NCI-H1694 treated with DMSO at 0.1 percent for 48 hours (cell line): Measurements from ENCODE around the gene RSKR.
"Not testable (repeated sequence)": the region's sequence is repeated elsewhere in the genome, so short reads cannot be mapped to it uniquely, and the experiment has no call there.

Experiments
- DNase-seq: peaks from one replicate; lab custom pipeline; 2025; lab: John Stamatoyannopoulos, UW

The RSKR gene

DNA sequence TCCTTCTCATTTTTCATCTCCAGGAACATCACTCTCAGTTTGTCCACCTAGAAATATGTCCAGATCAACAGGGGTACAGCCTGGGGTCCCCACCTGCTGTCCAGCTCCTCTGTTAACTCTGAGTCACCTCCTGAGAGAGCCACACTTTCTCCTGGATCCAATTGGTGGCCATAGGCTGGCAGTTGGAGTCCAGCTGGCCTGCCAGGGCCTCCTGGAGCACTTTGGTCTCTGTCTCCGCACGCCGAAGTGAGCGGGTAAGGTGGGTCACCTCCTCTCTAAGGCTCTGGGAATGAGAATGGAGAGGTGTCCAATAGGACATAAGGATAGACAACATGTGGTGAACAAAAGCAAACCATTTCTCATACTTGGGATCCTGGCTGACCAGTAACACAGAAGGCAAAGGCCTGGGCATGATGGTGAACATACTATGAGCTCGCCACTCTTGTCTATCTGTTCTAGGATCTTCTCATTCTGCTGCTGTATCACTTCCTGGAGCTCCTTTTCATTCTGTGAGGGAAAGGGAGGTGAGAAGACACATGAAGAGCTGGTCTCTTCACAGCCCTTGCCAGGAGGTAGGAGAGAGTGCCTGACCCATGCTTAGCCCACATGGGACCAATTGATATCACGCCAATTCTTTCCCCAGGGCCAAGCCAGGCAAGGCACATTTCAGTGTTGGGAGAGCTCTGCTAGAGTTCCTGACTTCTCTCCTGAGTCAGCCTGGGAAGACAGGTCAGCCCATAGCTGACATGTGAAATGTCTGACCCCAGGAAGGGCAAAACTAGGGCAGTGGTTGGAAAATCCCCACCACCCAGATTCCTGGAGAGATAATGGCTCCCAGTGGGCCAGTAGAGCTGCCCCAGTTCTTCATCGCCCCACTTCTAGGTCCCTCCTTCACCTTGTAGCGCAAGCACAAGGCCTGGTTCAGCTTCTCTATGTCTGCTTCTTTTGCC is 35.5 kb downstream of the RSKR start:
- no peak for DNase-seq

GRCh38 chr17:28577466-28577824 is 36.5 kb downstream of the RSKR start:
- DNase-seq, result no peak

- peak; percentile 88 for DNase-seq
These were observed 37.1 kb downstream of the RSKR start, which contains the start of gene ALDOC for GRCh38 chr17:28576758-28577465. TSS of gene ALDOC (minus strand) at chr17:28576895. CDS start at chr17:28575532, 1,363 bp downstream.

DNA sequence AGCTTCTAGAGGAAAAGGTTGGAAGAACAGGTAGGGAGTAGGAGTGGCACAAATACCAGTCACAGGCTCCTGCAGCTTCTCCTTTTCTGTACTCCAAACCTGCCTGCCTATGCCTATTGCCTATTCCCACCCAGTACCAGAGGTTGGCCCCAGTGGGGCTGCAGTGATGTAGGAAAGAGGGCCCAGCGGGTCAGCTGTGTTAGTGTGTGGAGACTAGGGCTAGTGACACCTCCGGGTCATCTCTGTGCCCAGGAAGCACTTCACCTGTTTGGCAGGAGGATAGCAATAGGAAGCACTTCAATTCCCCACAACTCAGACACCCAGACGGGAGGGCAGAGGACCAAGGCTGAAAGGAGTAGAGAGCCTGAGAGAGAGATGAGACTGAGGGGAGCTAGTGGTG is 38.0 kb downstream of the RSKR start:
- DNase-seq, result not testable (repeated sequence)

GRCh38 chr17:28575126-28575795 is 38.7 kb downstream of the RSKR start:
- no peak for DNase-seq

DNA sequence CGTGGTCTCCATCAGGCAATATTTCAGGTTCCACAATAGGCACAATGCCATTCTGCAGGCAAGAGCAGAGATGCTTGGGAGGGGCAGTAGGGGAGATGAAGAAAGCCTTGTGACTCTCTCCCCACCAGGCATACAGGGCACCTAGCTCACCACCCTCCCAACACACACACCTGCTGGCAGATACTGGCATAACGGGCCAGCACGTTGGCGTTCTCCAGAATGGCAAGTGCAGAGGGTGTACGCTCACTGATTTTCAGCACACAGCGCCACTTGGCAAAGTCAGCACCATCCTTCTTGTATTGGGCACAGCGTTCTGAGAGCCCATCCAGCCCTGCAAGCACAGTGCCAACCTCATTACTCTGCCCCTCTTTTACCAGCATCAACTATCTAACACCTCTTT is 39.5 kb downstream of the RSKR start:
- DNase-seq, result no peak

GRCh38 chr17:28573966-28574480 is 40.0 kb downstream of the RSKR start:
- DNase-seq, result no peak

- no peak for DNase-seq
These were observed 40.5 kb downstream of the RSKR start for GRCh38 chr17:28573521-28573920.

- DNase-seq, result no peak
These were observed 41.0 kb downstream of the RSKR start for GRCh38 chr17:28573040-28573380.

DNA sequence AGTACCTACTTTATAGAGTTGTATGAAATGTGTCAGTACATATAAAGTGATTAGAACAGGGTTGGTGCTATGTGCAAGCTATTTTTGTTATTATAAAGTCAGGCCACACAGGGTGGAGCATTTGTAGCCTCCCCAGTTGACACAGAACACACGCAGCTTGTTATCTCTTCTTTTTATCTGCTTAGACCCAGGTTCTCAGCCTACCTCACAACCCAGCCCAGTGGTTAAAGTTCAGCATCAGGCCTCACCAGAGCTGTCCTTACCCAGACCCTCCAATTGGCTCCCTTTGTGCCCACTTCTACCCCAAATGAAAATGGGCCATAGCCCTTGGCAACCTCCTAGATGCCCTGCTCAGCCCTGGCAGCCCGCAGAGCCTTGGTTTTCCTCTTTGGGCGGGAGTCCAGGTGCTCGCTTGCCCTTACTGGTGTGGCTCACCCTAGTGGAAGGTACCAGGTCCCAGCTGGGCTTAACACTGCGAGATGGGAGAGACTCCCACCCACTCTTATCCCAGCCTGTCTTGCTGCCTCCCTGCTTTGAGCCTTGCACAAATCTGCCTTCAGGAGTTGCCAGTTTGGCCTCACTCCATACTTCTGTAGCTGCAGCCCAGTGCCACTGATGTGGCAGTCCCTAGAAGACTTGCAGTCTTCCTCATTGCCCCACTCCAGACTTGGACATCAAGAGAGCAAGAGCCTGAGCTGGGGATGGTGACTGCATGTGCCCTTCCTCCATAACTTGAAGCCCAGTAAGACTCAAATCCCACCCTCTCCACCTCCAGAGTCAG is 41.5 kb downstream of the RSKR start:
- no peak for DNase-seq

- peak; percentile 91 for DNase-seq
These were observed 42.4 kb downstream of the RSKR start, which contains the start of gene PIGS for GRCh38 chr17:28571361-28572122. TSS of gene PIGS (minus strand) at chr17:28571524. CDS start at chr17:28571496, 28 bp downstream.

GRCh38 chr17:28570716-28571360 is 43.1 kb downstream of the RSKR start:
- no peak for DNase-seq

GRCh38 chr17:28569446-28569845 is 44.5 kb downstream of the RSKR start:
- DNase-seq, result no peak

- DNase-seq, result no peak
These were observed 46.4 kb downstream of the RSKR start for GRCh38 chr17:28567604-28568003.

DNA sequence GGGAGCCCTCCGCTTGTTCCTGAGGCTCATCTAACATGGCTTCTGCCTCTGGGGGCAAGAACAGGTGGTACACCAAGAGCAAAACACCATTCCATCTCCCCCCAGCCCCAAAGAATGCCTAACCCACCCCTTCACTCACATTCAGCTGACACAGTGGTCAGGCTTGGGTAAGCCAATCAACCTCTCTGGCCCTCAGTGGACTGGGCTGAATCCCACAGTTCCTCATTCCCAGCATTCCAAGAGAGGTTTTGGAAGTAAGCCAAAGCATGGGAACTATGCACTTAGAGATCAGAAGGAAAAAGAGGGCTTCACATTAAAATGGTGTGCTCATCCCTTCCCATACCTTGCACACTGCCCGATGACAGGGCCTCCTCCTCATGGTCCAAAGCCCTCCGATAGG is 50.5 kb downstream of the RSKR start:
- DNase-seq, result no peak
